Measurements from ENCODE around the gene PARG.
"Not testable (repeated sequence)": the region's sequence is repeated elsewhere in the genome, so short reads cannot be mapped to it uniquely, and the experiment has no call there.

Gene PARG

DNA sequence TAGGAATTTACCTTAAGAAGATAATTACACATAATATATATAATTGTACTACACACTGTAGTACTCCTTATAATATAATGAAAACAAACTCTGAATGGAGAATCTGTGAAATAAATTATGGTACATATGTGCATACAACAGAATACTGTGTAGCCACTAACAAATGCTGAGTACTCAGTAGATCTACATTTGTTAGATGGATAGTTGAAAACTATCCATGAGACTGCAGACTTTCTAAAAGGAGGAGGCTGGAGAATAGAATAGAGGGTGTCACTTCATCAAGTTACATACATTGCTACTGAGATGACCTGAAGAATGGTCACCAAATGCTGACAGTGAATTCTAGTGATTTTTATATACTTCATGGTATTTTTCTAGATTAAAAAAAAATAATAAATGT lies 111.0 kb downstream of the PARG start:
- DNase-seq: no peak

DNA sequence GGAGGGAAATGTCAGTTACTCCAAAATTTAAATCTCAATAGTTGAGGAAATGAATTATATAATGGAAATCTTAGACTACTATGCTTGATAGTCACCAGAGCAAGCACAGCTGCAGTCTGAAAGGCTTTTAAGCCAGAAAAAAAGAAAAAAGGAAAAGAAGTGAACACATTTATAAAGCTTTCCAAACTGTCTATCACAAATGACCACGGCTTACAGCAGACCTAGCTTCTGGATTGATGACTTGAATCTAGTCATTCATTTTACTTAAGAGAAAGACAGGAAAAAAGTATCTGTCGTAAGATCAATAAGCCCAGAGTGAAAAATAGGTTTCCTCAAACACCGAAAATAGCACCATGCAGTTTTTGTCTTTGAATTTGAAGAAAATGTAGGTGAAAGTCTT lies 111.8 kb downstream of the PARG start:
- DNase-seq: no peak

DNA sequence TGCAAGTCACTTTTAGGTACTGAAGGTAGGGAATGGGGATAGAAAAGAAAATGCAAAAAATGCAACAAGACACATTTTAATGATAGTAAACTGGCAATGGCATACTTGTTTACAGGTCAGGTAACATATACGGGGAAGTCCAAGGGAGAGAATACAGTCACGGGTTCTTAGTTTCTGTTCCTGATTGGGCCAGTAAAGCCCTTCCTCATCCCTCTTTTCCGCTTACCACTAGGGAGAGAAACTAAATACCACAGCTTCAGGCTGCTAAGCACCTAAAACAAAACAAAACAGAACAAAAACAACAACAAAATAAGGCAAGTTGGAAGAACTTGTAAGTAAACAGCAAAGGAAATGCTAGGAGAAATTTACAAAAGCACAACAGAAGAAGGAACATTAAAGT lies 114.5 kb downstream of the PARG start:
- DNase-seq: no peak

DNA sequence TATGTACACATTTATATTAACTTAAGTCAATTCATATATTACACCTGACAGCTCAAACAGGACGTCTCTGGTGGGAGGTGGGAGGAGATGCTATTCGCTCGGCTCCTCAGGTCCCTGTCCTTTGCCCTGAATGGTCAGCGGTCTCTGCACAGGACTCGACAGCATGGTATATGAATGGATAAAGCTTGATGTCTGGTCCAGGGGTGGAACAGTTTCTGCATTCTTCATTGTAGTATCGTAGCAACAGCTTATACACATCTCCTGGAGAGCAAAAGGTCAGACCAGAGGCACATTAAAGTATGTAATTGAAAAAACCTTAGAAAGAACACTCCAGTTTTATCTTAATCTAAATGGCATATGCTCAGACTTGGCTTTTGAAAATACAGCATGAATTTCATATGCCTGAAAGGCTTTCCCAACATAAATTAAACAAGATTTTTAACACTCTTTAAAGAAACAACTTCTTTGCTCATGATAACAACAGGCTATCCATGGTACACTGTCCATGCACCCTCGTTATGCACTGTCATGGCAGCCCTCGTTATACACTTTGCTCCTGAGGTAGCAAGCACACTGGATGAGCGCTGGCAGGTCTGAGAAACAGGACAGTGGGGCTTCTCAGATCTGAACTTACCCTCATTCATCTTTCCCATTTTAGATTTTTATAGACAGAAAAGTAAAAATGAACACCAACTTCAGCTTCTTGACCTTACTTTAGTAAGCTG lies 122.4 kb downstream of the PARG start:
- no peak for DNase-seq

DNA sequence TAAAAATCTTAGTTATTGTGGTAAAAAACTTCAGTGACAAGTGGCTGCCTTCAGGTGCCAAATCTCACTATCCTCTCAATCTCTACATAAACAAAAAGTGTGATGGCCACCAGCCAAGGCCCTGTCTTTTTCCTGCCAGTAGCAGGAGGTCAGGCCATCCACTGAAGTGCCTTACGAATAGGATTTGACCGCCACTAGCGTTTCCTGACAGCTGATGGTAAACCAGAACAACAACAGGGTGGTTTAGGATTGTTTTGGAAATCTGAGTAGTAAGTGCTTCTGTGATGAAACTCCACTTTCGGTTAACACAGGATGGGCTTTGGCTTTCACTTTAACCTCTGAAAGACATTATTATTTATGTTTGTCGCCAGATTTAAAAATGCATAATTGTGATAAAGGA lies 124.0 kb downstream of the PARG start:
- no peak for DNase-seq

DNA sequence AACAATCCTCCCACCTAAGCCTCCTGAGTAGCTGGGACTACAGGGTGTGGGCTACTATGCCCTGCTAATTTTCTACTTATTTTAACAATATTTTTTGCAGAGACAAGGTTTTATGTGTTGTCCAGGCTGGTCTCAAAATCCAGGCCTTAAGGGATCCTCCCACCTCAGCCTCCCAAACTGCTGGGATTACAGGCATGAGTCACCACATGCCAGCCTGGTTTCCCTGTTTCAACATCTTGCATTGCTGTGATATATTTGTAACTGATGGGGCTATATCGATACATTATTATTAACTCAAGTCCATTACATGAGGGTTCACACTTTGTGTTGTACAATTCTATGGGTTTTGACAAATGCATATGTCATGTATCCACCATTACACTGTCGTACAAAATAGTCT lies 137.8 kb downstream of the PARG start:
- no peak for DNase-seq

DNA sequence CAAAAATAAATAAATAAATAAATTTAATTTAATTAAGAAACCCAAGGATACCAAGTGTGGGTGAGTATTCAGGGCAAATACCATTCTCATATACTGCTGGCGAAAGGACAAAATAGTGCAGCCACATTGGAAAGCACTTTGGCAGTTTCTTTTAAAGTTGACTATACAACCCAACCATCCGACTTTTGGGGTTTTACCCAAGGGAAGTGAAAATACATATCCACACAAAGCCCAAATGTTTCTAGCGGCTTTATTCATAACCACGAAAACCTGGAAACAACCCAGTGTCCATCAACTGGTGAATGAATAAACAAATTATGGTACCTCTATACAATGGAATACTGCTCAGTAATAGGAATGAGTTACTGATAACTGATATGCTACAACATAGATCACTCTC lies 143.6 kb downstream of the PARG start:
- no peak for DNase-seq

DNA sequence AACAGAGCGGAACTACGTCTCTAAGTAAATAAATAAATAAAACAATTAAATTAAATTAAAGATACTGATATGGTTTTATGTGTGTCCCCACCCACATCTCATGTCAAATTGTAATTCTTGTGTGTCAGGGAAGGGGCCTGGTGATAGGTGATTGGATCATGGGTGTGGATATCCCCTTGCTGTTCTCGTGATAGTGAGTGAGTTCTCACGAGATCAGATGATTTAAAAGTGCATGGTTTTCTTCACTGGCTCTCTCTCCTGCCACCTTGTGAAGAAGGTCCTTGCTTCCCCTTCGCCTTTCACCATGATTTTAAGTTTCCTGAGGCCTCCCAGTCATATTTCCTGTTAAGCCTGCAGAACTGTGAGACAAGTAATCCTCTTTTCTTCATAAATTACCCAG lies 150.7 kb downstream of the PARG start:
- no peak for DNase-seq

DNA sequence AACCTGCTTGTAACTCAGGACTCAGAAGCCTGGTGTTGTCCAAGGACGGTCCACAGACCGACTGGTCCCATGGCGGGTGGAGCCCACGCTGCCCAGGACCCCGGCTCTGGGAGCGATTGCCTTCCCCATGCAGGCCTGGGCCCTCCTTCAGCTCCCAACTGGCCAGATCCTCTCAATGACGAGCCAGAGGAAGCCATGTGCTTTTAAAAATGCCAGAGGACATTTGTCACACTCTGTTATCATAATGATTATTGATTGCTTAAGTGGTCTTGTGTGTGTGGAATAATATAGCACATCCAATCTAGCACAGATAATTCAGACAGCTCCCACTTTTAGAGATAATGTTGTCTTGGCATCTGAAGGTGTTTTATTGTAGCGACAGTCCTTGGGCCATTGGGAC lies 157.1 kb downstream of the PARG start:
- DNase-seq: no peak

DNA sequence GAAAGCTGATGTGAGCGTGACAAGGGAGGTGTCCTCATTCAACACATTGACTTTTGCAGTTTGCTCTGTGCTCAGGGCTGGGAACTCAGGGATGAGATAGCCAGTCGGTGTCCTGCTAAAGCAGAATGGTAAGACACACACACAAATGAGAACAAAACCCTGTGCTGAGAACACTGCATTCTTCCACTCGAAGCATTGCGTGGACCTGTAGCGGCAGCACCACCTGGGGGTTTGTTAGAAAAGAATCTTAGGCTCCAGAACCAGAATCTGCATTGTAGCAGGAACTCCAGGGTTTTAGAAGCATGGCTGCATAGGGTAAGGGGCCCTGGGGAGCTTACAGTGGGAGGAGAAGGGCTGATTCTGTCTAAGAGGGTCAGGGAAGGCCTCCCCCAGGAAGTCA lies 158.2 kb downstream of the PARG start:
- no peak for DNase-seq

DNA sequence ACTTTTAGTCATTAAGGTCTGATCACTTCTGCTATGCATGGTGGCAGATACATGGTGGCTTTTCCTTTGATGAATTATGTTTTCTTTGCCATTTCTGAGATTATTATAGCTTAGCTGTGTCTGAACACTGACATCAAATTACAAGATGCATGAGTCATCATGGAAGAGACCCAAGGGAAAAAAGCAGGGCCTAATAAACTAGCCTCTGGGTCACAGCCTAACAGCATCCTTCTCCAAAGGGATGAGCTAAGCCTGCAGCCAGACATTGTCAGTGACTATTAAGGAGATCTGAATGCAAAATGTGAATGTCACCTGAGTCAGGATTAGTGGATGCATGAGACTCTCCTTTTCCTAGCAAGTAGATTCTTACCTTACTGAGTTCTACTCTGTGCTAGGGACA lies 160.6 kb downstream of the PARG start:
- no peak for DNase-seq

DNA sequence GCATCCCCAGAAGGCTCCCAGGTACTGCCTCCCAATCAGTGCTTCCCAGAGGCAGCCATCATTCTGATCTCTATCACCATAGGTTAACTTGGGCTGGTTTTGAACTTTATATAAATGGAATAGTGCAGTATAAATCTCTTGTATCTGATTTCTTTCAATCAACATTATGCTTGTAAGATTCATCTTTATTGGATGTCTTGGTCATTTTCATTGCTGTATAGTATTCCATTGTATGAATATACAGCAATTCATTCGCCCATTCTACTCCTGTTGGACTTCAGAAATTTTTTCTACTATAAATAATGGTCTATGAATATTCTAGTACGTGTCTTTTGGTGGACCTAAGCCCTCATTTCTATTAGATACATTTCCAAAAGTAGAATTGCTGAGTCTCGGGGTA lies 163.6 kb downstream of the PARG start:
- DNase-seq: no peak

DNA sequence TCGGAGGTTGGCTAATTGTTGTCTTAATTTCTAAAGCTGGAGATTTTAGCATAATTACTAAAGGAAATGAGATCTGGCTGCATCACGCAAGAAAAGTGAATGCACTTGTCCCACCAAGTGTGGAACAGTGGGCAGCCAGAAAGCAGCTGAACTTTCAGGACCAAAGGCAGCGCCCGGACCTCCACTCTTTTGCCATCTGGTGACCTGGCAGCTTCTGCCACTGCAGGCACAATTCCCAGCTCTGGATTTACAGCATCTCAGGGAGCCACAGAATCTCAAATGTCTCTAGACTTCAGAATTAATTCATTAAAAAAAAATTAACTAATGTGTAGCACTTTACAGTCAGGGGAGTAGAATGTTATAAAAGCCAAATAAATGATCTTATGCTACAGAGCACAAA lies 165.0 kb downstream of the PARG start:
- no peak for DNase-seq

DNA sequence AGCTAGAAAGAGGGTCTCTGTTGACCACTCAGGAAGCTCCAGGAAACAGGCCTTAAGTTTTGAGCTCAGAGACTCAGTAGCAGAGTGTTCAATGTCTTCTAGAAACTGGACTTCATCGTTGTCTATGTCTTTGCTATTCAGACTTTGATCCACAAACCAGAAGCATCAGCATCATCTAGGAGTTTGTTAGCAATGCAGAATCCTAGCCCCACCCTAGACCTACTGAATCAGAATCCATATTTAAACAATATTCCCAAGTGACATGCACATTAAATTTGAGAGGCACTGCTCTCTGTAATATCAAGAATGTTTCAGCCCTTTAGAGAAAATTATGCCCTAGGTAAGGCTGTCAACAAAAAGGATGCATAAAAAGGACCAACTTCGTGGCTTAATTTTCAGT lies 166.8 kb downstream of the PARG start:
- no peak for DNase-seq

DNA sequence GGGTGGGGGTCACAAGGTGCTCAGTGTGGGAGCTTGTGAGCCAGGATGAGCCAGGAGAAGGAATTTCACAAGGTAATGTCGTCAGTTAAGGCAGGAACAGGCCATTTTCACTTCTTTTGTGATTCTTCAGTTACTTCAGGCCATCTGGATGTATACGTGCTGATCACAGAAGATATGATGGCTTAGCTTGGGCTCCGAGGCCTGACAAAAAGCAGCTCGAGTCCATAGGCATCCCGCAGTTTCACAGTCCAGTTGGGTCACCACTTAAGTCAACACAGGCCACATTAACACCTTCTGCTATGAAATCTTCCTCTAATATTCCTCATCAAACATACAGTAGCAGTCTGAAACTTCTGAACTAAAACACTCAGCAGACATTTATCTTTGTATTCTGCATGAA lies 168.9 kb downstream of the PARG start:
- not testable (repeated sequence) for DNase-seq

DNA sequence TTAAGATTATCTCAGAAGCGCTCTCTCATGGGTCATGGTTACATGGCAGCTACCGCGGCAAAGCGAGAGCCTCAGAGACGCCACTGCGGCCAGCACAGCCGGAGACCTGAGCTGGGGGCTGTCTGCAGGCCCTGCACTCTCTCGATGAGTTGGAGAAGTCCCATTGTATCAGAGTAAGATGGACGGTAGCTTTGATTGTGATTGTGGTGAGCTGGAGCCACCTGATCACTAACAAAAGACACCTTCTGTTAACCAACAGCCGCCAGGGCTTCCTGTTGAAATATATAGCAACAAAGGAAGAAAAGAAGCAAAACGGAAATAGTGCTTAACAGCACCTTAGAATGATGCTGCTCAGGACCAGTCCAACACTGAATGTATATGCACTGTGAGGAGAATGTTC lies 170.8 kb downstream of the PARG start:
- DNase-seq: not testable (repeated sequence)

DNA sequence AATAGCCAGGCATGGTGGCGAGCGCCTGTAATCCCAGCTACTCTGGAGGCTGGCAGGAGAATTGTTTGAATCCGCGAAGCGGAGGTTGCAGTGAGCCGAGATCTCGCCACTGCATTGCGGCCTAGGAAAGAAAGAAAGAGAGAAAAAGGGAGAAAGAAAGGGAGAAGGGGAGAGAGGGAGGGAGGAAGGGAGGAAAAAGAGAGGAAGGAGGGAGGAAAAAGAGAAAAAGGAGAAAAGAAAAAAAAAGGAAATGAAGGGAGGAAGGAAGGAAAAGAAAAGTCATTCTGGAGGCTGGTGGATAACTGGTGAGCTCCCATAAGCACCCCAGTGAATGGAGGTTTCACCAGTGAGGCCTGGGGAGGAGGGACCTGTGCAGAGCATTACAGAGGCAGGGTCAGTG lies 172.1 kb downstream of the PARG start:
- no peak for DNase-seq

DNA sequence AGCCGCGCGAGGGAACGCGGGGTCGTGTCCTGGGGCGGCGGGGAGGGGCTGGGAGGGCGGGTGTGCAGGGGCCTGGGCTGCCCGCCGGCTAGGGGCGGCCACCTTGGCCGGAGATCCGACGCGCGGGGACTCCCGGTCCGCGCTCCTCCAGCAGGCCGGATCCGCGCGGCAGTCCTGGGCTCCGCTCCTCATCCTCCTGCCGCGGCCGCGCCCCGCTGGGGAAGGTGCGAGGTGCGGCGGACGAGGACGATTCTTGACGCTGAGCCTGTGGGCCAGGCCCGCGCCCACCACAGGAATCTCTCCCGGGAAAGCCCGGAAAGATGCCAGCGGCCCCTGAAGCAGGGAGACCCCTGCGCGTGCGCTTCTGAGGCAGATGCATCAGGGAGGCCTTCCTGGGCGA lies 173.1 kb downstream of the PARG start:
- DNase-seq: no peak

DNA sequence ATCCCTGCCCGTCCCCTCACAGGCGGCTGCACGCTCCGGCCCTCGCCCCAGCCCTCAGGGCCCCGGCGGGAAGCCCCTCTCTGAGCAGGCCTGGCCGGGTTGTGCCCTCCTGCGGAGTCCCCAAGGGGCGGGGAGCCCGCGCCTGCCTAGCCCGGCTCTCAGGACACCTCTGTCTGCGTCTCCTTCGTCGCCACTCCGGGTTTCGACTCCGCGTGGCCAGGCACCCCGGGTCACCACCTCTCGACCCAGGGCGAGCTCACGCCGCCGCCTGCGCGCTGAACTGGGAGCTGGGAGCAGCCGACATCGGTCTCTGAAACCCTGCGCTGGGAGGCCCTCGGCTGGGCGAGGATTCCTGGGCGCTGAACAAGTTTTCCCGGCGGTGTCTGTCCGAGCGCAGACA lies 173.5 kb downstream of the PARG start:
- DNase-seq: no peak

All from nucleus accumbens (tissue), 56 donors.